GM10847 (cell line): ENCODE data around the gene TSPY1.
"Not testable (repeated sequence)": the region's sequence is repeated elsewhere in the genome, so short reads cannot be mapped to it uniquely, and the experiment has no call there.

ENCODE experiments used
- POLR2A ChIP-seq: IDR thresholded peaks from 2 replicates; pipeline ENCODE4 v1.6.1; 2011; ENCODE audit not compliant: insufficient read length; ENCODE audit errors: extremely low read depth

TSPY1 gene, protein sequence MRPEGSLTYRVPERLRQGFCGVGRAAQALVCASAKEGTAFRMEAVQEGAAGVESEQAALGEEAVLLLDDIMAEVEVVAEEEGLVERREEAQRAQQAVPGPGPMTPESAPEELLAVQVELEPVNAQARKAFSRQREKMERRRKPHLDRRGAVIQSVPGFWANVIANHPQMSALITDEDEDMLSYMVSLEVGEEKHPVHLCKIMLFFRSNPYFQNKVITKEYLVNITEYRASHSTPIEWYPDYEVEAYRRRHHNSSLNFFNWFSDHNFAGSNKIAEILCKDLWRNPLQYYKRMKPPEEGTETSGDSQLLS

DNA sequence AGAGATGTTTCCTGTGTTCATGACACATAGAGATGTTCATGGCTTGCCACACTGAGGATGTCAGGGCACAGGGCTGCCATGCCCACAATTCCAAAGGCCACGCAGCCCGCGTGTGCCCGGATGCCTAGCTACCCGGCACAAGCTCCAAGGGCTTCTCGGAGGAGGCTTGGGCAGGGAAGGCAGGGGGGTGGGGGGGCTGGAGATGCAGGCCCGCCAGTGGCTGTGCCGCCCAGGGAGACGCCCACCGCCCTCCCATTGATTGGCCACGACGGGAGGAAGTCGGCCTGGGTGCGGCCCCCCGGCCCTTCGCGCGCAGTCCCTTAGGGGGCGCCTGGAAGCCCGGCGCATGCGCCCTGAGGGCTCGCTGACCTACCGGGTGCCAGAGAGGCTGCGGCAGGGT lies at the start of gene TSPY1:
Gene TSPY1 (plus strand): TSS at position 301 of the 400 bp plus-strand sequence. CDS start 46 bp downstream, at position 347.
- TF ChIP-seq POLR2A: not testable (repeated sequence)

DNA sequence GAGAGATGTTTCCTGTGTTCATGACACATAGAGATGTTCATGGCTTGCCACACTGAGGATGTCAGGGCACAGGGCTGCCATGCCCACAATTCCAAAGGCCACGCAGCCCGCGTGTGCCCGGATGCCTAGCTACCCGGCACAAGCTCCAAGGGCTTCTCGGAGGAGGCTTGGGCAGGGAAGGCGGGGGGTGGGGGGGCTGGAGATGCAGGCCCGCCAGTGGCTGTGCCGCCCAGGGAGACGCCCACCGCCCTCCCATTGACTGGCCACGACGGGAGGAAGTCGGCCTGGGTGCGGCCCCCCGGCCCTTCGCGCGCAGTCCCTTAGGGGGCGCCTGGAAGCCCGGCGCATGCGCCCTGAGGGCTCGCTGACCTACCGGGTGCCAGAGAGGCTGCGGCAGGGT lies 20.2 kb downstream of the TSPY1 start, which contains the start of gene TSPY9:
Gene TSPY9 (plus strand): TSS at position 301 of the 400 bp plus-strand sequence. CDS start 46 bp downstream, at position 347.
- not testable (repeated sequence) for TF ChIP-seq POLR2A
